Panc1 (cell line): ENCODE results near the gene CARMIL1.

Experiments
- POLR2AphosphoS5 ChIP-seq: IDR thresholded peaks from 2 replicates; pipeline ENCODE4 v1.6.1; 2012; ENCODE audit warnings: mild to moderate bottlenecking, low read depth, low read length, moderate library complexity
- TF ChIP-seq, protein P1 (sequence below): fragments of 450-650 bp; IDR thresholded peaks from 2 replicates; pipeline ENCODE4 v1.5.1; 2017; ENCODE audit warnings: mild to moderate bottlenecking

DNA sequence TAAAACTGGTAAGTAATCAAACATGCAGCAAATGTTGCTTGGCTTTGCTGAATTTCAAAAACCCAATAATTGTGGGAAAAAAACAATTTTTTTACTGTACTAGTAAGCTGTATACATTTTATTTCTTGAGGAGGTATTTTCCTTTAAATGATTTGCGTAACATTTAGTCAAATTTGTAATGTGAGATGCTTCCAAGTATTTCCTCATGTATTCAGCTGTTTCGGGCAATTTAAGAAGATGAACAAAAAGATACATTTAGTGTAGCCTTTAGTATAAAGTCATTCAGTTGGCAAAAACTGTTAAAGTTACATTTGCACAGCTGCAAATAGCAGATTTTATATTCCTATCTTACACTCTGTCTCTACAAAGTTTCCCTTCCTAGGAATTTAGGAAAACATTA is 186.8 kb downstream of the CARMIL1 start:
- TF ChIP-seq, protein P1, sequence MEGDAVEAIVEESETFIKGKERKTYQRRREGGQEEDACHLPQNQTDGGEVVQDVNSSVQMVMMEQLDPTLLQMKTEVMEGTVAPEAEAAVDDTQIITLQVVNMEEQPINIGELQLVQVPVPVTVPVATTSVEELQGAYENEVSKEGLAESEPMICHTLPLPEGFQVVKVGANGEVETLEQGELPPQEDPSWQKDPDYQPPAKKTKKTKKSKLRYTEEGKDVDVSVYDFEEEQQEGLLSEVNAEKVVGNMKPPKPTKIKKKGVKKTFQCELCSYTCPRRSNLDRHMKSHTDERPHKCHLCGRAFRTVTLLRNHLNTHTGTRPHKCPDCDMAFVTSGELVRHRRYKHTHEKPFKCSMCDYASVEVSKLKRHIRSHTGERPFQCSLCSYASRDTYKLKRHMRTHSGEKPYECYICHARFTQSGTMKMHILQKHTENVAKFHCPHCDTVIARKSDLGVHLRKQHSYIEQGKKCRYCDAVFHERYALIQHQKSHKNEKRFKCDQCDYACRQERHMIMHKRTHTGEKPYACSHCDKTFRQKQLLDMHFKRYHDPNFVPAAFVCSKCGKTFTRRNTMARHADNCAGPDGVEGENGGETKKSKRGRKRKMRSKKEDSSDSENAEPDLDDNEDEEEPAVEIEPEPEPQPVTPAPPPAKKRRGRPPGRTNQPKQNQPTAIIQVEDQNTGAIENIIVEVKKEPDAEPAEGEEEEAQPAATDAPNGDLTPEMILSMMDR = no peak
- TF ChIP-seq POLR2AphosphoS5 = no peak
